ENCODE data around the gene BGLAP. TPM values are rescaled to one million over a fixed set of nuclear protein-coding genes. Genes with fewer than 3 reads are reported as not detected.

The BGLAP gene
- total RNA-seq = 1 to 10 TPM; 1.4 to 4.6 (median 2.4) TPM
- long read RNA-seq, donor 1, partial matches to known transcripts = 0 of 2 reads
- long read RNA-seq, donor 1, other reads (novel, unspliced or antisense) = 1 of 2 reads
- long read RNA-seq, donor 2 = 0 reads

DNA sequence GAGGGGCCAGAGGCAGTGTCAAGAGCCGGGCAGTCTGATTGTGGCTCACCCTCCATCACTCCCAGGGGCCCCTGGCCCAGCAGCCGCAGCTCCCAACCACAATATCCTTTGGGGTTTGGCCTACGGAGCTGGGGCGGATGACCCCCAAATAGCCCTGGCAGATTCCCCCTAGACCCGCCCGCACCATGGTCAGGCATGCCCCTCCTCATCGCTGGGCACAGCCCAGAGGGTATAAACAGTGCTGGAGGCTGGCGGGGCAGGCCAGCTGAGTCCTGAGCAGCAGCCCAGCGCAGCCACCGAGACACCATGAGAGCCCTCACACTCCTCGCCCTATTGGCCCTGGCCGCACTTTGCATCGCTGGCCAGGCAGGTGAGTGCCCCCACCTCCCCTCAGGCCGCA is at the start of gene BGLAP:
BGLAP (plus strand) TSS at position 259 of the 400 bp plus-strand sequence; CDS start at position 307, 48 bp downstream.
- TF ChIP-seq, protein P1, sequence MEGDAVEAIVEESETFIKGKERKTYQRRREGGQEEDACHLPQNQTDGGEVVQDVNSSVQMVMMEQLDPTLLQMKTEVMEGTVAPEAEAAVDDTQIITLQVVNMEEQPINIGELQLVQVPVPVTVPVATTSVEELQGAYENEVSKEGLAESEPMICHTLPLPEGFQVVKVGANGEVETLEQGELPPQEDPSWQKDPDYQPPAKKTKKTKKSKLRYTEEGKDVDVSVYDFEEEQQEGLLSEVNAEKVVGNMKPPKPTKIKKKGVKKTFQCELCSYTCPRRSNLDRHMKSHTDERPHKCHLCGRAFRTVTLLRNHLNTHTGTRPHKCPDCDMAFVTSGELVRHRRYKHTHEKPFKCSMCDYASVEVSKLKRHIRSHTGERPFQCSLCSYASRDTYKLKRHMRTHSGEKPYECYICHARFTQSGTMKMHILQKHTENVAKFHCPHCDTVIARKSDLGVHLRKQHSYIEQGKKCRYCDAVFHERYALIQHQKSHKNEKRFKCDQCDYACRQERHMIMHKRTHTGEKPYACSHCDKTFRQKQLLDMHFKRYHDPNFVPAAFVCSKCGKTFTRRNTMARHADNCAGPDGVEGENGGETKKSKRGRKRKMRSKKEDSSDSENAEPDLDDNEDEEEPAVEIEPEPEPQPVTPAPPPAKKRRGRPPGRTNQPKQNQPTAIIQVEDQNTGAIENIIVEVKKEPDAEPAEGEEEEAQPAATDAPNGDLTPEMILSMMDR (IDR thresholded peaks at IDR 0.05) = no peak
- Histone ChIP-seq H3K36me3 (ENCODE audit: low read depth) (no peaks in the 10 kb centered on the region), H3K4me3 (no peak within 1 kb of the TSS), H3K9me3 (no peaks in the 10 kb centered on the region), H3K4me1 (ENCODE audit: low read depth) (peaks cover 11% of the 10 kb centered on the region)
- DNase-seq = no peak
- no peak for ATAC-seq
- intact Hi-C loops (cut with DNase I, micrococcal nuclease) = no loop called here

DNA sequence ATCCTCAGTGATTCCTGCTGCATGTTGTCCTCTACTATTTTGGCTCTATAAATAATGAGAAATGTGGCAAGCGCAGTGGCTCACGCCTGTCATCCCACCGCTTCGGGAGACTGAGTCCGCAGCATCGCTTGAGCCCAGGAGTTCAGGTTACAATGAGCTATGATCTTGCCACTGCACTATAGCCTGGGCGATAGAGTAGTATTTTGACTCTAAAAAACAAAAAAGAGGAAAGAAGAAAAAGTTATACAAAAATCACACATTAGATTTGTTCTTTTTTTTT is 48.8 kb upstream of the BGLAP start:
- no peaks in the 10 kb centered on the region for H3K36me3 ChIP-seq (ENCODE audit: low read depth)
- DNase-seq = no peak
- TF ChIP-seq, protein P1 (IDR thresholded peaks at IDR 0.05) = no peak
- intact Hi-C loops (cut with DNase I, micrococcal nuclease) = no loop called here
- no peak overlapping the region for H3K4me3 ChIP-seq
- H3K9me3 ChIP-seq = no peaks in the 10 kb centered on the region
- H3K4me1 ChIP-seq (ENCODE audit: low read depth) = peaks cover 13% of the 10 kb centered on the region
- no peak for ATAC-seq

DNA sequence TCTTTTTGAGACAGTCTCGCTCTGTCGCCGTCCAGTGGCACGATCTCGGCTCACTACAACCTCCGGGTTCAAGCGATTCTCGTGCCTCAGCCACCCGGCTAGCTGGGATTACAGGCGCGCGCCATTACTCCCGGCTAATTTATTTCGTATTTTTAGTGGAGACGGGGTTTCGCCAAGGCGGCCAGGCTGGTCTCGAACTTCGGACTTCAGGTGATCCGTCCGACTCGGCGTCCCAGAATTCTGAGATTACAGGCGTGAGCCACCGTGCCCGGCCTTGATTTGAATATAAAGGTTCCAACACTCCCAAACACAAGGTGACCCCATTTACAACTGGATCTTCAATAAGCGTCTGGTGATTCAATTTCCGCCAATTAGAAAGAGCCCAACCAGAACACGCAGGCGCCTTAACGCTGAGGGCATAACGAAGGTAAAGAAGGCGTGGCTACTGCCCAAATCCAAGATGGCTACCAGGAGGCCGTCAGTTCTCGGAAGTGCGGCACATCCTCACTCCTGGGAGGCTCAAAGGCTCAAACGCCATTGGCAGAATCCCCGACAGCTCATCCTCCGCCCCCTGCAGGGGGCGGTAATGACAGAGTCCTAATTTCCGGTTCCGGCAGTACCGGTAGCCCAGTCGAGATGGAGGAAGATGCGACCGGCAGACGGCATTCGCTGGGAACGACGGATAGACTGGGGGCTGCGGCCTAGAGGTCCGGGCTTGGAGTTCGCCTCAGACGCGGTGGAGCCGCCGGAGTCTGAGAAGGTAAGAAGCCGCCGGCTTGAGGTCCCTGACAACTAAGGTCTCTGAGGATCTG is 48.3 kb upstream of the BGLAP start, which contains the start of gene SLC25A44:
SLC25A44 (plus strand) TSS at position 617 of the 812 bp plus-strand sequence. CDS start 5,744 bp downstream, outside the sequence.
- peak; percentile 99 for ATAC-seq
- intact Hi-C loops (cut with DNase I, micrococcal nuclease) = no loop called here
- peaks cover 13% of the 10 kb centered on the region for H3K4me1 ChIP-seq (ENCODE audit: low read depth)

DNA sequence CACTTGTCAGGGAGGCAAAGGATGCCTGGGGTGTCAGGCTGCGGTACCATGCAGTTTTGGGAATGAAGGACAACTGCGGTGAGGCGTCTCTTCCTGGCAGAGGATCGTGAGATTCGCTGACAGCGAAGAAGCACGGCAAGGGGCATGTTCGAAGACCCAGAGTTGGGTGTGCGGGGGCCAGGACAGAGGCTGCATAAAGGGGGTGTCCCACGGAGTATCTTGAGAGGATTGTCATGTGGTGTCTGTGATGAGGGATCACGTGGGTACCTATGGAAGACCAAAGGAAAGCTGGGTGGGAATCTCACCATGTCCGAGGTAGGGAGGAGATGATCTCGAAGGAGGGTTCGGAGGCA is 47.7 kb upstream of the BGLAP start:
- Histone ChIP-seq H3K36me3 (ENCODE audit: low read depth) (no peaks in the 10 kb centered on the region), H3K9me3 (no peaks in the 10 kb centered on the region), H3K4me1 (ENCODE audit: low read depth) (peaks cover 13% of the 10 kb centered on the region), H3K4me3 (peak overlapping the region; percentile 71)
- ATAC-seq = no peak
- intact Hi-C loops (cut with DNase I, micrococcal nuclease) = no loop called here
- no peak for DNase-seq
- TF ChIP-seq, protein P1 (IDR thresholded peaks at IDR 0.05) = no peak

More for the DNA sequence above, 48.3 kb upstream of the BGLAP start, which contains the start of gene SLC25A44:
- Histone ChIP-seq H3K4me3 (peak within 1 kb of the TSS; percentile 71), H3K9me3 (no peaks in the 10 kb centered on the region), H3K36me3 (ENCODE audit: low read depth) (no peaks in the 10 kb centered on the region)
- DNase-seq = peak; percentile 96 to 98 (median 97)
- TF ChIP-seq, protein P1 (IDR thresholded peaks at IDR 0.05) = peak; percentile 77

DNA sequence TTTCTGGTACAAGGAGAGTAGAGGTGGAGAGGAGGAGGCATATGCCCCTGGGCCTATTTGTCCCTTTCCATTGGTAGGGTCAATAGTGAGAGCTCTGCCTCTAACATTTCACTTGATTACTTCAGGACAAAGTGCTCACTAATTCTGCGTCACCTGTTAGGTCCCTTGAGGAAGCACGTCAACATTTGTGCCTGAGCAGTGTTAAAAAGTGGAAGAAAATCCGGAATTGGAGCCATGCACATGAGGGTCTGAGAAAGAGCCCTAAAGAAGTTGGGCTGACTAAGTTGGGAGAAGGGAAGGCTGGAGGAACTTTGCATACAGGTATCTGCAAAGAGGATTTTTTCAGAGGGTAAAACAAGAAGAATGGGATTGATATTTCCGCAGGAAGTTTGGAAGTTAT is 46.1 kb upstream of the BGLAP start:
- TF ChIP-seq, protein P1 (IDR thresholded peaks at IDR 0.05) = no peak
- intact Hi-C loops (cut with DNase I, micrococcal nuclease) = no loop called here
- H3K9me3 ChIP-seq = no peaks in the 10 kb centered on the region
- H3K4me1 ChIP-seq (ENCODE audit: low read depth) = peaks cover 9% of the 10 kb centered on the region
- ATAC-seq (no peak), DNase-seq (no peak)
- H3K4me3 ChIP-seq = no peak overlapping the region
- no peaks in the 10 kb centered on the region for H3K36me3 ChIP-seq (ENCODE audit: low read depth)

Data from mucosa of descending colon (tissue), 3 donors.